Lower leg skin (tissue), 4 donors: ENCODE data around the gene RPTOR. TPM values are rescaled to one million over a fixed set of nuclear protein-coding genes. Genes with fewer than 3 reads are reported as not detected.
A peak's percentile ranks its signal among the peaks of the same experiment; 100 is the strongest.

Experiments
- DNase-seq, 2 donors: peaks; one replicate each; pipeline ENCODE4 v3.0.0-alpha.2; 2019; ENCODE audit warnings: low spot score in 2 of 2
- H3K4me3 ChIP-seq: fragments of 200-600 bp; sonication (generic); 2 replicates; pipeline ENCODE4 v1.5.1; 2017; ENCODE audit warnings: mild to moderate bottlenecking, low read depth; ENCODE audit not compliant: poor library complexity, severe bottlenecking
- POLR2A ChIP-seq, 2 donors: fragments of 450-650 bp; IDR thresholded peaks; one replicate each; pipeline ENCODE4 v1.6.1; 2016 to 2017; ENCODE audit warnings: antibody characterized with exemption in 2 of 2, mild to moderate bottlenecking in 1 of 2, moderate library complexity in 1 of 2
- WGBS, 2 donors: methylation state at CpG; one replicate each; pipeline ENCODE4 v1.1.5; 2018; 5-methylcytosine and 5-hydroxymethylcytosine counted together
- intact Hi-C: fragments of 100-400 bp; cut with DNase I; formaldehyde crosslinking; loops from one replicate; pipeline ENCODE4 v1.15.0; 2023; ENCODE audit warnings: low total_unique reads
- total RNA-seq, 4 donors: library from RNA; depleted of rRNA; stranded (reverse); fragments of >200 nt; gene quantifications; one replicate each; pipeline ENCODE4 v1.1.0, GENCODE V29; 2016
- TF ChIP-seq, protein P1 (sequence below), 3 donors: fragments of 450-650 bp; IDR thresholded peaks; one replicate each; pipeline ENCODE4 v1.5.1; 2016; ENCODE audit warnings: antibody characterized with exemption in 3 of 3, mild to moderate bottlenecking in 3 of 3, moderate library complexity in 2 of 3

RPTOR gene
- total RNA-seq, 4 donors from 2014 or later, result 30.7 to 68.2 (median 39.8) TPM

DNA sequence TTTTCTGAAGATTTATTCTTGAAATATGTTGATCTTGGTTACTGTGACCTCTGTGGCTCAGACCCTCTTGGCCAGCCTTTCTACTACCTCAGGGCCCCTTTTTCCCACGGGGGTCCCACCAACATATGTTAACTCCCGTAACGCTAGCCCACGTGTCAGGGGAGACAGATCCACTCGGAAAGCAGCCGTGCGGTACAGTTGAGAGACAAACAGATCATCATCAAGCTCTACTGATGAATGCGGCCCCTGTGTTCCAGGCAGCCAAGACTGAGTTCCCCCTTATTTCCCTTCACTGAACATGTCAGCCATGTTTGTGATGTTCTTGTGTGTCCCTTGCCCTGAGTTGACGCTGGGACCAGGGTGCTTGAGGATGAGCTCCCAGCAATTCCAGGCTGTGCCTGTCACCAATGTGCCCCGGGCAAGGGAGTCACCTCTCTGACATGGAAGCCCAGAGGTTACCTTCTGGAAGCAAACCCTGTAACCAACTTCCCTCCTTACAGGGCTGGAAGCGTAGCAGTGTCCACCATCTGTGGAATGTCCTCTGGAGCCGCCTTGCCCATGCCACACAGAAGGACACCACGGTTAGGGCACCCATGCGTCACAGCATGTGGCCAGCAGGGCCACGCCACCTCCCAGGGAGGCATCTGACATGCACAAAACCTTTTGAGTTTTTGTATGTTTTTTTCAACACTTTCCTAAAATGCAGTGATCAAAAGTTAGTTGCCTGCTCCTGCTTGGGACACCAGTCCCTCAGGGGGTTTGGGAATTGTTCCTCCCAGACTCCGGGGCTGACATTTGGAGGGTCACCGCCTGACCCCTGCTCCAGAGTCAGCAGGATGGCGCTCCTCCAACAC lies 253.3 kb downstream of the RPTOR start:
- intact Hi-C loops, result no loop called here
- 94 to 95% methylated on average over 18 of the region's 18 CpGs for WGBS, 2 donors
- DNase-seq, result peak in 1 of 2 donors; percentile 75

DNA sequence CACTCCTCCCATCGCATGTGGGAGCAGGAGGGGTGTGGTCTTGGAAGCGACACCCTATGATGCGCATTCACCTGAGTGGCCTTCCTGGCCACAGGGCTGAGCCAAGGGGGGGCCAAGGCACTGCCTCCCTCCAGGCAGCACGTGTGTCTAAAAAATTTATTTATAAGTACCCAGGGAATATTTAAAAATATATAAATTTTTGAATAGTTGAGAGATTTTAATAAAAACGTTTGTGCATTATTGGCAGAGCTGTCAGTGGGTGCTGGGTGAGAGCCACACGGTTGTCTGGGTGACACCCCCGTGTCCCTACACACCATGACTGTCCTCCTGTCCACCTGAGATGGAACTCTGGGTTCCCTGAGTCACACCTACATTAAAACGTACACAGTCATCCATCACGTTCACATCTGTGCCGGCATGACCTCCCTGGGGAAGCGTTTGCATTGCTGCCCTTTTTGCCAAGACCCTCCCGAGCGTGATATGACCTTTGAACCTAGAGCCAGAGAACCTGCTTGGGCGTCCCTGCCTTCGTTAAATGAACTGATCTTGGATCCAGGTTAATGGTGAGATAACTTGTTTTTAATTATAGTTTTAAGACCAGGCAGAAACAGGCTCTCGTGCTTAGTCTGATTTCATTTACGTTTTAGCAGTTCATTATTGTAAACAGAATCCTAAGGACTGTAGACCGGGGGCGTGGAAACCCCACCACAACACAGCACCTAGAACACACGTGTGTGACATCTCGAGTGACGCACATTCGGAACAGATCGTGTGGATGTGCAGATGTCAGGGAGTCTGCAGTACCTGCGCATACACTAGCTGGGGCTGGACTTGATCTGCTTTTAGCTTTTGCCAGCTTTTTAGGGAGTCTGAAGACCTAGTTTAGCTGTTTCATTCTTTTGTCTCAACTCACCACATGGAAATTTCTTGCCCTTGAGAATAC lies 254.2 kb downstream of the RPTOR start:
- H3K4me3 ChIP-seq, result no peak overlapping the region
- intact Hi-C loops, result no loop called here
- peak in 1 of 2 donors; percentile 78 for DNase-seq
- no peak for TF ChIP-seq POLR2A (IDR thresholded peaks at IDR 0.05)
- TF ChIP-seq, protein P1, sequence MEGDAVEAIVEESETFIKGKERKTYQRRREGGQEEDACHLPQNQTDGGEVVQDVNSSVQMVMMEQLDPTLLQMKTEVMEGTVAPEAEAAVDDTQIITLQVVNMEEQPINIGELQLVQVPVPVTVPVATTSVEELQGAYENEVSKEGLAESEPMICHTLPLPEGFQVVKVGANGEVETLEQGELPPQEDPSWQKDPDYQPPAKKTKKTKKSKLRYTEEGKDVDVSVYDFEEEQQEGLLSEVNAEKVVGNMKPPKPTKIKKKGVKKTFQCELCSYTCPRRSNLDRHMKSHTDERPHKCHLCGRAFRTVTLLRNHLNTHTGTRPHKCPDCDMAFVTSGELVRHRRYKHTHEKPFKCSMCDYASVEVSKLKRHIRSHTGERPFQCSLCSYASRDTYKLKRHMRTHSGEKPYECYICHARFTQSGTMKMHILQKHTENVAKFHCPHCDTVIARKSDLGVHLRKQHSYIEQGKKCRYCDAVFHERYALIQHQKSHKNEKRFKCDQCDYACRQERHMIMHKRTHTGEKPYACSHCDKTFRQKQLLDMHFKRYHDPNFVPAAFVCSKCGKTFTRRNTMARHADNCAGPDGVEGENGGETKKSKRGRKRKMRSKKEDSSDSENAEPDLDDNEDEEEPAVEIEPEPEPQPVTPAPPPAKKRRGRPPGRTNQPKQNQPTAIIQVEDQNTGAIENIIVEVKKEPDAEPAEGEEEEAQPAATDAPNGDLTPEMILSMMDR (IDR thresholded peaks at IDR 0.05), result no peak
- WGBS, 2 donors, result 85 to 88% methylated on average over 25 of the region's 25 CpGs

More for the DNA sequence above, 253.3 kb downstream of the RPTOR start:
- TF ChIP-seq, protein P1 (IDR thresholded peaks at IDR 0.05), result no peak
- no peak for TF ChIP-seq POLR2A (IDR thresholded peaks at IDR 0.05)
- no peak overlapping the region for H3K4me3 ChIP-seq

DNA sequence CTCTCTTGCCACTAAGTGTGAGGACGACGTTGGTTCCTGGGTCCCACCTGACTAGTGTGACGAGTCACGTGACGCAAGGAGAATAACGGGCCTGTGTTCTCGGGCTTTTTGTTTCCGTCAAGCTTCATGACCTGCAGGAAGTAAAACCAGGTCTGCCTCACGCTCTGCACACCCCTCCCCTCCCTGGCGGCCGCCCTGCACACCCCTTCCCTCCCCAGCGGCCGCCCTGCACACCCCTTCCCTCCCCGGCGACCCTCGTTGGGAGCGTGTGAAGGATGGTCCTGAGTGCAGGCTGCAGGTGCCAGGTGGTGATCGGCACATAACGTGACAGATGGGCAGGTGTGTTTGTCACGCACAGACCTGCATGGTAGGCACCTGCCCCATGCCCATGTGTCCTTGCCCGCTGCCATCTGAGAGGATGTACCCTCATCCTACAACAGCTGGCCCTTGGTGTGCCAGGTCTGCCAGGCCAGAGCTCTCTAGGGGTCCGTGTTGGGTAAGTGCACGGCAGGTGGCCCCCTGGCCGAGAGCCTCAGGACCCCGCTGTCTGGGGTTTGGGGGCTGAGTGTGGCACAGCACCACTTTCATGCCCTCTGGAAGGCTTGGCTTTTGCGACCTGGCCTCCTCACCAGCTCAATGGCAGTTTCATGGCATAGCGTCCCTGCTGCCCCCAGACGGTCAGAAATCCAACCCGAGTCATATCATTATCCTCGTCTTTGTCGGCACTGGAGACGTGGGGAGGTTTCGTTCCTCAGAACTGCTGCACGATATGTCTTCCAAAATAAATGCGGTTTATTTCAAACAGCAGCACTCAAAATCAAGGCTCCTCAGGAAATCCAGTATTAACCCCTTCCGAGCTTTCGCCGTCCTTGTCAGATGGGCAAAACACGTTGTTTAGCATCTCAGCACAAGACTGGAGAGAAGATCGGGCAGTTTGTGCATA lies 255.2 kb downstream of the RPTOR start:
- TF ChIP-seq POLR2A (IDR thresholded peaks at IDR 0.05), result no peak
- TF ChIP-seq, protein P1 (IDR thresholded peaks at IDR 0.05), result no peak
- intact Hi-C loops, result no loop called here
- WGBS, 2 donors, result 91 to 92% methylated on average over 39 to 40 of the region's 40 CpGs
- DNase-seq, result peak in 1 of 2 donors; percentile 76
- H3K4me3 ChIP-seq, result no peak overlapping the region

DNA sequence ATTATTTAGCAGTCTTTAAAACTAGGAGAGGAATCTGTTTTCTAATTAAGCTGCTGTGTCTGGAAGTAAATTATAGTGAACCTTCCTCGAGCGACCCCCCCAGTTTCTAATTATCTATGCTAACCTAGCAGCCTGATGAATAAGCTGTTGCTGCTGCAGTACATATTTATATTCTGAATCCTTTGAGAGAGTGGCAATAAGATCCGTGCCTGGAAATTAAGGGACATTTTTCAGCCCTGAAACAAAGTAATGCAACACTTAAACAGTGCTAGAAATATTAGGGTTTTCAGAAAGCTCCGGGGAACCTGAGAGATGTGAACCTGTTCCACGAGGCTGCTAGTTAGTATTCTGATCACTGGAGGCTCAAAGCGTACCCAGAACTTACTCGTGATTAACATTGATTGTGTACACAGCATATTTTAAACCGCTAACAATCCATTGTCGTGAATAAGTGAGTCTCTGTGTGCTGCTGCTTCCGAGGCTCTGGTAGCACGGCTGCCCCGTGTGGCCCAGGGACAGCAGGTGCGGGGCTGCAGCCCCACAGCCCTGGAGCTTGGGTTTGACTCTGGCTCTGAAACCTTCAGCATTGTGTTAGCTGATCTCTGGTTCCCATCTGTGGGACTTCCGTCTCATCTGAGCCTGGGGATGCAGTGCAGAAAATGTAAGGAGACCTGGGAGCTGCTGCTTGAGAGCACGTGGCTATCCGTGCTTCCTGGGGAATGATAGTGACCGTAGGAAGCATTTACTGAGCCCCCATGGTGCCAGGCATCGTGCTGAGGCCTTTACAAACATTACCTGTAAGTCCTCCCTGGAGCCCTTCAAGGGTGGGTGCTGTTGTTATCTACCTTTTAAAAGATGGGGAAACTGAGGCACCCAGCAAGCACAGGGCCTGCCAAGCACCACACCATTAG lies 256.1 kb downstream of the RPTOR start:
- intact Hi-C loops, result no loop called here
- TF ChIP-seq POLR2A (IDR thresholded peaks at IDR 0.05), result no peak
- WGBS, 2 donors, result 93 to 96% methylated on average over 18 of the region's 18 CpGs
- DNase-seq, result peak in 1 of 2 donors; percentile 26
- H3K4me3 ChIP-seq, result no peak overlapping the region

DNA sequence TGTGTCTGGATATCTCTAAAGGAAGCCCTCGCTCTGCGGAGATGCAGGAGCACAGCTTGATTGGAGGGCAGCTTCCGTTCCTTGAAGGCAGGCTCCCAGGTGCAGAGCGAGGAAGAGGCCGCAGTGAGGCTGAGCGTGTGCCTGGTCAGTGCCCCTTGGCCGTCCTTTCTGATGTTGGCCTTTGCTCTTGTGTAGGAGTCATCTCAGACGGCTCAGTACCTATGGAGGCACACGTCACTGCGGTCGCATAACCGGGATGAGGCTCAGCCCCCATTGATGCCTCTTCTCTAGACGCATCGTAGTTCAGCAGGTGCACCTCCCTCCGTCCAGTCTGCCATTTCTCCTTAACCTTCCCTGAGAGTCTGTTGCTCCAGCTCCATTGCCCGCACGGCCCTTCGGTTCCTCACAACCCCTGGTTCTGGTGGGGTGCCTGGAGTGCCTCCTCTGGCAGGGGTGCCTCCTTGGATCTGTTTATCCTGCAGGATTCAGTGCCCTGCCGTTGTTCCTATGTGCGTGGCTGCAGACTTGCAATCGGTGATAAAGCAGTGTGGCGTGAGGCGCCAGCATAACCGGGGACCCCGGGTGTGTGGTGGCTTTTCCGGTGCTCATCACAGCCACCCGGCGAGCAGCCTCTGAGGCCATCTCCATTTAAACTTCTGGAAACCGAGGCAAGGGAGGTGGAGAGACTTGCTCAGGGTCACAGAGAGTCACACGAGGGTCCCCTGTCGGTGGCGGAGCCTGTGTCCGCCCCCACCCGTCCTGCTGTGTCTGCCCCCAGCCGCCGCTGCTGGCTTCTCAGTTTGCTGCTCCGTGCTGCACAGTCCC lies 258.2 kb downstream of the RPTOR start:
- TF ChIP-seq, protein P1 (IDR thresholded peaks at IDR 0.05), result no peak
- TF ChIP-seq POLR2A (IDR thresholded peaks at IDR 0.05), result no peak
- 95 to 96% methylated on average over 37 of the region's 37 CpGs for WGBS, 2 donors
- peak in 1 of 2 donors; percentile 80 for DNase-seq
- no peak overlapping the region for H3K4me3 ChIP-seq
- intact Hi-C loops, result no loop called here
